Trophoblast cell (in vitro differentiated cells and primary cell): Measurements from ENCODE around the gene RNF157. TPM values are rescaled to one million over a fixed set of nuclear protein-coding genes. Genes with fewer than 3 reads are reported as not detected.
A peak's percentile ranks its signal among the peaks of the same experiment; 100 is the strongest.

Experiments used
- DNase-seq, 2 donors: peaks; one replicate each; pipeline ENCODE4 v3.0.0-alpha.2; 2016
- H2AFZ ChIP-seq: 2 replicates; pipeline ENCODE4 v1.6.1; 2013; ENCODE audit warnings: low read length, moderate library complexity, mild to moderate bottlenecking; ENCODE audit not compliant: insufficient read depth, poor library complexity
- H2AK5ac ChIP-seq: 2 replicates; pipeline ENCODE4 v1.6.1; 2013; ENCODE audit warnings: mild to moderate bottlenecking, low read length
- H2BK120ac ChIP-seq: 2 replicates; pipeline ENCODE4 v1.6.1; 2013; ENCODE audit warnings: low read length, mild to moderate bottlenecking, moderate library complexity; ENCODE audit not compliant: insufficient read depth, poor library complexity
- H2BK12ac ChIP-seq: 2 replicates; pipeline ENCODE4 v1.6.1; 2013; ENCODE audit warnings: mild to moderate bottlenecking, low read length, moderate library complexity
- H2BK5ac ChIP-seq: 2 replicates; pipeline ENCODE4 v1.6.1; 2013; ENCODE audit warnings: low read length, low read depth, moderate library complexity, mild to moderate bottlenecking; ENCODE audit not compliant: poor library complexity
- H3K14ac ChIP-seq: 2 replicates; pipeline ENCODE4 v1.6.1; 2013; ENCODE audit warnings: mild to moderate bottlenecking, low read length
- H3K18ac ChIP-seq: 2 replicates; pipeline ENCODE4 v1.6.1; 2013; ENCODE audit warnings: mild to moderate bottlenecking, low read length
- H3K23ac ChIP-seq: 2 replicates; pipeline ENCODE4 v1.6.1; 2013; ENCODE audit warnings: low read length
- H3K27ac ChIP-seq: 2 replicates; pipeline ENCODE4 v1.5.1; 2013; ENCODE audit warnings: low read depth, mild to moderate bottlenecking, inconsistent platforms, low read length, moderate library complexity
- H3K27me3 ChIP-seq: 2 replicates; pipeline ENCODE4 v1.6.1; 2013; ENCODE audit warnings: inconsistent platforms, mild to moderate bottlenecking, low read length, moderate library complexity; ENCODE audit not compliant: insufficient read depth
- H3K36me3 ChIP-seq, 2 experiments: 1 replicate in 1 of 2; 2 replicates in 1 of 2; pipeline ENCODE4 v1.6.1; 2013; ENCODE audit warnings: low read length in 2 of 2, mild to moderate bottlenecking in 2 of 2, moderate library complexity in 1 of 2; ENCODE audit not compliant: insufficient read depth in 2 of 2, control insufficient read depth in 1 of 2
- H3K4ac ChIP-seq: 2 replicates; pipeline ENCODE4 v1.6.1; 2013; ENCODE audit warnings: low read depth, mild to moderate bottlenecking, low read length, moderate library complexity
- H3K4me1 ChIP-seq, 2 experiments: 1 replicate in 1 of 2; 2 replicates in 1 of 2; pipeline ENCODE4 v1.6.1; 2013; ENCODE audit warnings: low read length in 2 of 2, mild to moderate bottlenecking in 2 of 2, moderate library complexity in 1 of 2; ENCODE audit not compliant: insufficient read depth in 2 of 2, control insufficient read depth in 1 of 2
- H3K4me2 ChIP-seq: 2 replicates; pipeline ENCODE4 v1.6.1; 2013; ENCODE audit warnings: inconsistent platforms, mild to moderate bottlenecking, low read length, moderate library complexity
- H3K4me3 ChIP-seq: 2 replicates; pipeline ENCODE4 v1.5.1; 2013; ENCODE audit warnings: mild to moderate bottlenecking, low read depth, low read length, inconsistent platforms
- H3K79me1 ChIP-seq: one replicate; pipeline ENCODE4 v1.6.1; 2013; ENCODE audit warnings: low read length
- H3K79me2 ChIP-seq: 2 replicates; pipeline ENCODE4 v1.6.1; 2013; ENCODE audit warnings: low read length, mild to moderate bottlenecking; ENCODE audit not compliant: control insufficient read depth, insufficient read depth, poor library complexity
- H3K9ac ChIP-seq: 2 replicates; pipeline ENCODE4 v1.6.1; 2013; ENCODE audit warnings: mild to moderate bottlenecking, low read length
- H3K9me3 ChIP-seq: 2 replicates; pipeline ENCODE4 v1.6.1; 2013; ENCODE audit warnings: low read depth, mild to moderate bottlenecking, control low read depth, inconsistent platforms, low read length; ENCODE audit not compliant: insufficient read depth
- H4K12ac ChIP-seq: 2 replicates; pipeline ENCODE4 v1.6.1; 2013; ENCODE audit warnings: low read depth, mild to moderate bottlenecking, low read length, moderate library complexity
- H4K8ac ChIP-seq: 2 replicates; pipeline ENCODE4 v1.6.1; 2013; ENCODE audit warnings: low read depth, mild to moderate bottlenecking, low read length, moderate library complexity
- H4K91ac ChIP-seq: one replicate; pipeline ENCODE4 v1.6.1; 2013; ENCODE audit warnings: low read depth, mild to moderate bottlenecking, low read length, moderate library complexity
- WGBS: extraction: QIAGEN DNeasy Blood & Tissue Kit; methylation state at CpG from one replicate; pipeline ENCODE4 v1.1.7; 2013; ENCODE audit warnings: missing lambda C conversion rate; ENCODE audit not compliant: insufficient read length, insufficient coverage; ENCODE audit errors: extremely low coverage; 5-methylcytosine and 5-hydroxymethylcytosine counted together
- polyA plus RNA-seq: library from polyadenylated mRNA; stranded (reverse); fragments of 200-250 nt; gene quantifications from 2 replicates; pipeline ENCODE4 v1.2.3, GENCODE V29; 2013

Gene RNF157
- 0.22 and 0.33 TPM in 2 replicates for polyA plus RNA-seq

- no peak within 1 kb of the TSS for H2BK12ac ChIP-seq
- H3K79me1 ChIP-seq, result no peaks in the 10 kb centered on the region
- peak within 1 kb of the TSS; percentile 15 for H2AFZ ChIP-seq
- H3K18ac ChIP-seq, result no peak within 1 kb of the TSS
- H4K91ac ChIP-seq, result no peak within 1 kb of the TSS
- H3K4me3 ChIP-seq, result peak within 1 kb of the TSS; percentile 65
- peak in 1 of 2 donors; percentile 49 for DNase-seq
- no peak within 1 kb of the TSS for H3K23ac ChIP-seq
- no peak within 1 kb of the TSS for H3K14ac ChIP-seq
- no peak within 1 kb of the TSS for H3K27ac ChIP-seq
- H2AK5ac ChIP-seq, result no peak within 1 kb of the TSS
- no peaks in the 10 kb centered on the region for H3K79me2 ChIP-seq
- H2BK120ac ChIP-seq, result no peak within 1 kb of the TSS
- no peaks in the 10 kb centered on the region for H3K9me3 ChIP-seq
- H3K4me2 ChIP-seq, result peak within 1 kb of the TSS; percentile 78
- peaks cover 13% of the 10 kb centered on the region for H3K27me3 ChIP-seq
- H3K9ac ChIP-seq, result no peak within 1 kb of the TSS
- no CpG with 5 or more reads among the region's 102 CpGs for WGBS
- no peak within 1 kb of the TSS for H2BK5ac ChIP-seq
- no peaks in the 10 kb centered on the region for H3K36me3 ChIP-seq
- H3K4ac ChIP-seq, result no peak within 1 kb of the TSS
- H4K12ac ChIP-seq, result no peak within 1 kb of the TSS
- H4K8ac ChIP-seq, result no peak within 1 kb of the TSS
- peaks cover 4 to 7% of the 10 kb centered on the region in 2 experiments for H3K4me1 ChIP-seq
Measured at GRCh38 chr17:76240461-76241203, at the start of gene RNF157. Gene RNF157, minus strand, starts transcription at chr17:76240493. Its CDS starts 253 bp downstream, at chr17:76240240.

GRCh38 chr17:76281573-76282371 lies 41.5 kb upstream of the RNF157 start:
- Histone ChIP-seq H3K23ac (no peak overlapping the region), H3K27ac (no peak overlapping the region), H3K79me1 (peaks cover 6% of the 10 kb centered on the region), H3K18ac (no peak overlapping the region), H2AK5ac (no peak overlapping the region), H4K12ac (no peak overlapping the region), H3K27me3 (no peaks in the 10 kb centered on the region), H3K4me3 (no peak overlapping the region), H3K4me2 (no peak overlapping the region), H3K9ac (no peak overlapping the region), H3K36me3 (no peaks in the 10 kb centered on the region), H2BK12ac (no peak overlapping the region), H4K8ac (no peak overlapping the region), H3K14ac (no peak overlapping the region), H3K79me2 (no peaks in the 10 kb centered on the region), H4K91ac (no peak overlapping the region), H3K9me3 (no peaks in the 10 kb centered on the region), H3K4me1 (peaks cover 9 to 16% of the 10 kb centered on the region in 2 experiments), H2AFZ (no peak overlapping the region), H3K4ac (no peak overlapping the region), H2BK120ac (no peak overlapping the region), H2BK5ac (no peak overlapping the region)
- no peak for DNase-seq
- WGBS, result no CpG with 5 or more reads among the region's 23 CpGs

GRCh38 chr17:76280650-76281049 lies 40.4 kb upstream of the RNF157 start:
- Histone ChIP-seq H3K9me3 (no peaks in the 10 kb centered on the region), H3K23ac (no peak overlapping the region), H4K91ac (no peak overlapping the region), H3K4ac (no peak overlapping the region), H3K14ac (no peak overlapping the region), H3K27ac (no peak overlapping the region), H4K8ac (no peak overlapping the region), H3K79me2 (no peaks in the 10 kb centered on the region), H3K36me3 (no peaks in the 10 kb centered on the region), H2BK12ac (no peak overlapping the region), H2AFZ (no peak overlapping the region), H2BK5ac (no peak overlapping the region), H3K9ac (no peak overlapping the region), H3K4me3 (no peak overlapping the region), H3K4me1 (peaks cover 19 to 25% of the 10 kb centered on the region in 2 experiments), H3K27me3 (no peaks in the 10 kb centered on the region), H4K12ac (no peak overlapping the region), H3K18ac (no peak overlapping the region), H3K4me2 (no peak overlapping the region), H2AK5ac (no peak overlapping the region), H2BK120ac (no peak overlapping the region), H3K79me1 (peaks cover 15% of the 10 kb centered on the region)
- WGBS, result no CpG with 5 or more reads among the region's 15 CpGs
- no peak for DNase-seq

GRCh38 chr17:76279742-76280287 lies 39.5 kb upstream of the RNF157 start:
- Histone ChIP-seq H3K9me3 (no peaks in the 10 kb centered on the region), H4K91ac (no peak overlapping the region), H3K4ac (no peak overlapping the region), H2BK120ac (no peak overlapping the region), H3K23ac (no peak overlapping the region), H3K4me2 (no peak overlapping the region), H2AK5ac (no peak overlapping the region), H4K8ac (no peak overlapping the region), H2BK5ac (no peak overlapping the region), H3K18ac (no peak overlapping the region), H3K4me3 (no peak overlapping the region), H3K27ac (no peak overlapping the region), H3K14ac (no peak overlapping the region), H3K79me2 (no peaks in the 10 kb centered on the region), H3K36me3 (no peaks in the 10 kb centered on the region), H3K9ac (no peak overlapping the region), H2AFZ (no peak overlapping the region), H3K79me1 (peaks cover 19% of the 10 kb centered on the region), H2BK12ac (no peak overlapping the region), H3K27me3 (no peaks in the 10 kb centered on the region), H4K12ac (no peak overlapping the region), H3K4me1 (peaks cover 19 to 29% of the 10 kb centered on the region in 2 experiments)
- DNase-seq, result no peak
- WGBS, result no CpG with 5 or more reads among the region's 15 CpGs
